ENCODE measurements around the gene SLIT3.

DNA sequence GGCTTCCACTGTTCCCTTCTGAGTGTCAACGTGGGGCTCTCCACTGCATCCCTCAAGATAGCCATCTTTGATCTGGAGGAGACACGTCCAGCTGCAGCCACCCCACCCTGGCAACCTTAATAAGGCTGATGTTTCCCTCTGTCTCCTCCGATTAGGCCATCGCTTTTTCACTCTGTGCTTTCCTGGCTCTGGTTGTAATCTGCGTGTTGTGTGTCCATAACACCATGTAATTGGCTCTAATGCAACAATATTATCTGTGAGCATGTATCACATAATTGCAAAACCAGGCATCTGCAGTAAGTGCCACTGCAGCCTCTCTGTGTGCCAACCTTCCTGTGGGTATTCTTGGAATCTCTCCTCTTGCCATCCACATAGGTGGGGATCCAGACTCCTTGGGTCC, 471.9 kb downstream of the SLIT3 start:
- TF ChIP-seq, protein P1, sequence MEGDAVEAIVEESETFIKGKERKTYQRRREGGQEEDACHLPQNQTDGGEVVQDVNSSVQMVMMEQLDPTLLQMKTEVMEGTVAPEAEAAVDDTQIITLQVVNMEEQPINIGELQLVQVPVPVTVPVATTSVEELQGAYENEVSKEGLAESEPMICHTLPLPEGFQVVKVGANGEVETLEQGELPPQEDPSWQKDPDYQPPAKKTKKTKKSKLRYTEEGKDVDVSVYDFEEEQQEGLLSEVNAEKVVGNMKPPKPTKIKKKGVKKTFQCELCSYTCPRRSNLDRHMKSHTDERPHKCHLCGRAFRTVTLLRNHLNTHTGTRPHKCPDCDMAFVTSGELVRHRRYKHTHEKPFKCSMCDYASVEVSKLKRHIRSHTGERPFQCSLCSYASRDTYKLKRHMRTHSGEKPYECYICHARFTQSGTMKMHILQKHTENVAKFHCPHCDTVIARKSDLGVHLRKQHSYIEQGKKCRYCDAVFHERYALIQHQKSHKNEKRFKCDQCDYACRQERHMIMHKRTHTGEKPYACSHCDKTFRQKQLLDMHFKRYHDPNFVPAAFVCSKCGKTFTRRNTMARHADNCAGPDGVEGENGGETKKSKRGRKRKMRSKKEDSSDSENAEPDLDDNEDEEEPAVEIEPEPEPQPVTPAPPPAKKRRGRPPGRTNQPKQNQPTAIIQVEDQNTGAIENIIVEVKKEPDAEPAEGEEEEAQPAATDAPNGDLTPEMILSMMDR (IDR thresholded peaks at IDR 0.05): no peak
- no peak for TF ChIP-seq POLR2A (IDR thresholded peaks at IDR 0.05)
